OCI-LY1 (cell line): ENCODE measurements around the gene SP6.

Source experiments
- EZH2 ChIP-seq: fragments of 200-600 bp; sonication (generic), shearing (Covaris generic); IDR thresholded peaks from 2 replicates; pipeline ENCODE4 v1.8.0; 2017; ENCODE audit warnings: borderline replicate concordance, mixed run types, mild to moderate bottlenecking, antibody characterized with exemption, low read length, moderate library complexity, mixed read lengths
- TF ChIP-seq, protein P1 (sequence below): fragments of 200-600 bp; sonication (generic), shearing (Covaris generic); IDR thresholded peaks from 2 replicates; pipeline ENCODE4 v1.5.1; 2017; ENCODE audit warnings: mild to moderate bottlenecking, antibody characterized with exemption, low read length, moderate library complexity, mixed read lengths

- TF ChIP-seq, protein P1, sequence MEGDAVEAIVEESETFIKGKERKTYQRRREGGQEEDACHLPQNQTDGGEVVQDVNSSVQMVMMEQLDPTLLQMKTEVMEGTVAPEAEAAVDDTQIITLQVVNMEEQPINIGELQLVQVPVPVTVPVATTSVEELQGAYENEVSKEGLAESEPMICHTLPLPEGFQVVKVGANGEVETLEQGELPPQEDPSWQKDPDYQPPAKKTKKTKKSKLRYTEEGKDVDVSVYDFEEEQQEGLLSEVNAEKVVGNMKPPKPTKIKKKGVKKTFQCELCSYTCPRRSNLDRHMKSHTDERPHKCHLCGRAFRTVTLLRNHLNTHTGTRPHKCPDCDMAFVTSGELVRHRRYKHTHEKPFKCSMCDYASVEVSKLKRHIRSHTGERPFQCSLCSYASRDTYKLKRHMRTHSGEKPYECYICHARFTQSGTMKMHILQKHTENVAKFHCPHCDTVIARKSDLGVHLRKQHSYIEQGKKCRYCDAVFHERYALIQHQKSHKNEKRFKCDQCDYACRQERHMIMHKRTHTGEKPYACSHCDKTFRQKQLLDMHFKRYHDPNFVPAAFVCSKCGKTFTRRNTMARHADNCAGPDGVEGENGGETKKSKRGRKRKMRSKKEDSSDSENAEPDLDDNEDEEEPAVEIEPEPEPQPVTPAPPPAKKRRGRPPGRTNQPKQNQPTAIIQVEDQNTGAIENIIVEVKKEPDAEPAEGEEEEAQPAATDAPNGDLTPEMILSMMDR = no peak
- no peak for TF ChIP-seq EZH2
Observed at GRCh38 chr17:47807421-47807820, 43.5 kb downstream of the SP6 start.
